GM19239 (cell line): Measurements from ENCODE around the gene COG8.
"Not testable (repeated sequence)": the region's sequence is repeated elsewhere in the genome, so short reads cannot be mapped to it uniquely, and the experiment has no call there.

Experiments
- DNase-seq: peaks from one replicate; pipeline ENCODE4 v3.0.0; 2011; ENCODE audit warnings: low spot score; ENCODE audit not compliant: insufficient read length
- FAIRE-seq: peaks from 2 replicates; lab custom pipeline; 2011; peaks lifted over from hg19 to GRCh38; lab: Jason Lieb, UNC

COG8 gene

DNA sequence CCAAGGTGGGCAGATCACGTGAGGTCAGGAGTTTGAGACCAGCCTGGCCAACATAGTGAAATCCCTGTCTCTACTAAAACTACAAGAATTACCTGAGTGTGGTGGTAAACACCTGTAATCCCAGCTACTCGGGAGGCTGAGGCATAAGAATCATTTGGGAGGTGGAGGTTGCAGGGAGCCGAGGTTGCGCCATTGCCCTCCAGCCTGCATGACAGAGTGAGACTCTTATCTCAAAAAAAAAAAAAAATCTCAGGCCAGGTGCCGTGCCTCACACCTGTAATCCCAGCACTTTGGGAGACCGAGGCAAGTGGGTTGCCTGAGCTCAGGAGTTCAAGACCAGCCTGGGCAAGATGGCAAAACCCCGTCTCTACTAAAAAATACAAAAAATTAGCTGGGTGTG is 42.6 kb downstream of the COG8 start:
- DNase-seq, FAIRE-seq: not testable (repeated sequence)

DNA sequence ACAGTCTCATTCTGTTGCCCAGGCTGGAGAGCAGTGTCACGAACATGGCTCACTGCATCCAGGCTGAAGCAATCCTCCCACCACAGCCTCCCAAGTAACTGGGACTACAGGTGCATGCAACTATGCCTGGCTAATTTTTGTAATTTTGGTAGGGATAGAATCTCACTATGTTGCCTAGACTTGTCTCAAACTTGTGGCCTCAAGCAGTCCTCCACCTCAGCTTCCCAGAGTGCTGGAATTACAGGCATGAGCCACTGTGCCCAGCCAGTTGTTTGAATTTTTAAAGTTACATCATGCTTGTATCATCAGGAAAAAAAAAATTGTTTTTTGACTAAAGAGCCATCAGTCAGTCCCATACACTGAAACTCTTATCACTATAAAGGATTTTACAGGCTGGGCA is 45.3 kb downstream of the COG8 start:
- no peak for DNase-seq
- no peak for FAIRE-seq

DNA sequence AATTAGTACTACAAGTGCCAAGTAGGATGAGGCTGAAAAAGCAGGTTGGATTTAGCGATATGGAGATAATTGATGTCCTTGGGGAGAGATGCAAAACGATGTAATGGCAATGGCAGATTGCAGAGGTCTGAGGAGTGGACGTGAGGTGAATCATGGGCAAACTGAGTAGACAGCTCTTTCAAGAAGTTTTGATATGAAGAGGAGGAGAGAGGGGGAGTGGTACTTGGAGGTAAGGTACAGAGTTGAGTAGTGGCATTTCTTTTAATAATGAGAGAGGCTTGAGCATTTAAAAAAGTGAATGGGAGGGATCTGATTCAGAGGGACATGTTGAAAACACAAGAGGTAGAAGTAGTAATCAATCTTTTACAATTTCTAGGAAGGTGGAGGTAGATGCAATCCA is 46.0 kb downstream of the COG8 start:
- DNase-seq: no peak
- FAIRE-seq: no peak

DNA sequence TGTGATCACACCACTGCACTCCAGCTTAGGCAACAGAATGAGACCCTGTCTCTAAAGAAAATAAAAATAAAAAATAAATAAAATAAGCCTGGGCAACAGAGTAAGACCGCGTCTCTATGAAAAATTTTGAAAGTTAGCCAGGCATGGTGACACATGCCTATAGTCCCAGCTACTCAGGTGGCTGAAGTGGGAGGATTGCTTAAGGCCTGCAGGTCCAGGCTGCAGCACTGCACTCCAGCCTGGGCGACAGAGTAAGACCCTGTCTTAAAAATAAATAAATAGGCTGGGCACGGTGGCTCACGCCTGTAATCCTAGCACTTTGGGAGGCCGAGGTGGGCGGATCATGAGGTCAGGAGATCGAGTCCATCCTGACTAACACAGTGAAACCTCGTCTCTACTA is 47.7 kb downstream of the COG8 start:
- not testable (repeated sequence) for DNase-seq, FAIRE-seq

DNA sequence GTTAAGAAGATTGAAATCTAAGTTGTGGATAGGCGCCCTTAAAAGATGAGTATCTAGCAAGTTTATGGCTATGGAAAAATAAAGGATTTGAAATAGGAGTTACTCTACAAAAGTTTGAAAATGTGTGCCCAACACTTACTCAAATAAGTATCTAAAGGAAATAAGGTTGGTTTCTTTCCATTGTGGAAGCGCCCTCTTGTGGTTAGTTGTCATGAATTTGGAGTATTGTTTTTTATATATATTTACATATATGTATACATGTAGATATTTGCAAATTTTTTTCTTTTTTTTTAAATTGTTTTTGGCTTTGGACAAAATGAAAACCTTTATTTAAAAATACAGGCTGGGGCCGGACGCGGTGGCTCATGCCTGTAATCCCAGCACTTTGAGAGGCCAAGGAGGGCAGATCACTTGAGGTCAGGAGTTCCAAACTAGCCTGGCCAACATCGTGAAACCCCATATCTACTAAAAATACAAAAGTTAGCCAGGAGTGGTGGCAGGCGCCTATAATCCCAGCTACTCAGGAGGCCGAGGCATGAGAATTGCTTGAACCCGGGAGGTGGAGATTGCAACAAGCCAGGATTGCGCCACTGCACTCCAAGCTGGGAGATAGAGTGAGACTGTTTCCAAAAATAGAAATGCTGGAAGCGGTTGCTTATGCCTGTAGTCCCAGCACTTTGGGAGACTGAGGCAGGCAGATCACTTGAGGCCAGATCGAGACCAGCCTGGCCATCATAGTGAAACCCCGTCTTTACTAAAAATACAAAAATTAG is 52.2 kb downstream of the COG8 start:
- DNase-seq (peak; percentile 22), FAIRE-seq (peak; percentile 44)

DNA sequence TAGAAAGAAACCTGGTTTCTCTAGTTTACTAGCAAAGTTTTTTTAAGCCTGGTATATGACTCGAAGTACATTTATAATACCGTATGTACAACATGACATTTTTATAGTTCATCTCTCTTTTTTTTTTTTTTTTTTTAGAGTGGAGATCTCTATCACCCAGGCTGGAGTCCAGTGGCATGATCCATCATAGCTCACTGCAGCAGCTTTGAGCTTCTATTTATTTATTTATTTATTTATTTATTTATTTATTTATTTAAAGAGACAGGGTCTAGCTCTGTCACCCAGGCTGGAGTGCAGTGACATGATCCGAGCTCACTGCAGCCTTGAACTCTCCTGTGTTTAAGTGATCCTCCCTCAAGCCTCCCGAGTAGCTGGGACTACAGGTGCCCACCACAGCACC is 54.1 kb downstream of the COG8 start:
- FAIRE-seq (no peak), DNase-seq (no peak)

DNA sequence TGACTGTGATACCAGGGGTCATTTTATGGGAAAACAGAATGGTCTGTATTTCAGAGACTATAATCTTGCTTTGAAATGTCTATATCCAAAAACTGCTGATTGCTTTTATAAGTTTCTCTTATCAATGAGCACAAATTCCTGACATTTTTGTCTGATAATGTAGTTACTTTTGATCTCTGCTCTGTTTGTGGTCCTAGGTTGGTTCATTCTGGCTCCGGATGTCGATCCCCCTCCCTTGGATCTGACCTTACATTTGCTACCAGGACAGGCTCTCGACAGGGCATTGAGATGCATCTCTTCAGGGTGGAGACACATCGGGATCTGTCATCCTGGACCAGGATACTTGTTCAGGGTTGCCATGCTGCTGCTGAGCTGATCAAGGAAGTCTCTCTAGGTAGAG is 55.5 kb downstream of the COG8 start:
- FAIRE-seq (no peak), DNase-seq (no peak)

DNA sequence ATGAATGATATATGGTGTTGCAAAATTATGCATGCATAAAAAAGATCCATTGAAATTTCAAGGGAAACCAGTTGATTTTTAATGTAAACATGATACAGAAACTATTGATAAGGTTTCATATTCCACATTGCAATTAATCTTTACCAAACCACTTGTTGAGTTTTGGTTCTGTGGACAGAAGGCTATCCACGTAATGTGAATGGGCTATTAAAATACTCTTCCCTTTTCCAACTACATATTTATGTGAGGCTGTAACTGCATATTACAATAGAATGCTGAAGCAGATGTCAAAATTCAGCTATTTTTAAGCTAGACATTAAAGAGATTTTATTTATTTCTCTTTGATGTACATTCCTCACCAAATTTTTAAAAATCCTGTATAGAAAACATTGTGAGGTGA is 62.0 kb downstream of the COG8 start:
- FAIRE-seq: no peak
- no peak for DNase-seq
